IMR-90 (cell line): ENCODE measurements around the gene OSTF1. TPM values are rescaled to one million over a fixed set of nuclear protein-coding genes. Genes with fewer than 3 reads are reported as not detected.

Source experiments
- ATAC-seq: fragments of 200-7000 bp; cut with Tn5 transposase; 2 replicates; pipeline ENCODE4 v1.9.1; 2020; ENCODE audit warnings: low read depth, mild to moderate bottlenecking, moderate library complexity
- BruUV-seq: library from RNA; stranded (reverse); fragments of 400-500 nt; replicated peaks from 2 replicates; lab custom pipeline; 2021; lab: Mats Ljungman, UMichigan
- CTCF ChIA-PET: fragments of 300-600 bp; formaldehyde crosslinking; extraction: SDS; loops from one replicate; lab custom pipeline; 2021; ENCODE audit warnings: antibody characterized with exemption; lab: Yijun Ruan, JAX
- POLR2A ChIA-PET: fragments of 300-600 bp; sonication (Branson Sonifier 250); formaldehyde crosslinking; loops from one replicate; lab custom pipeline; 2022; ENCODE audit warnings: antibody characterized with exemption; ENCODE audit not compliant: unreplicated experiment; lab: Charles Lee
- DNase-seq: peaks from one replicate; pipeline ENCODE4 v3.0.0; 2013
- H2AFZ ChIP-seq: replicated peaks from 2 replicates; pipeline ENCODE3; 2013; ENCODE audit warnings: low read length, mild to moderate bottlenecking; ENCODE audit not compliant: poor library complexity
- H2AK5ac ChIP-seq: 2 replicates; pipeline ENCODE4 v1.6.1; 2013; ENCODE audit warnings: low read depth, low read length, inconsistent platforms
- H2AK9ac ChIP-seq: replicated peaks from 2 replicates; pipeline ENCODE3; 2013; ENCODE audit warnings: mild to moderate bottlenecking, low read depth, low read length, moderate library complexity; ENCODE audit not compliant: poor library complexity
- H2BK120ac ChIP-seq: 2 replicates; pipeline ENCODE4 v1.6.1; 2013; ENCODE audit warnings: low read depth, low read length, inconsistent platforms
- H2BK15ac ChIP-seq: 3 replicates; pipeline ENCODE4 v1.6.1; 2013; ENCODE audit warnings: low read depth, low read length, inconsistent platforms
- H2BK20ac ChIP-seq: 2 replicates; pipeline ENCODE4 v1.6.1; 2013; ENCODE audit warnings: low read depth, mild to moderate bottlenecking, inconsistent platforms, low read length, moderate library complexity
- H2BK5ac ChIP-seq: 2 replicates; pipeline ENCODE4 v1.6.1; 2013; ENCODE audit warnings: mild to moderate bottlenecking, low read depth, low read length, inconsistent platforms; ENCODE audit not compliant: poor library complexity, severe bottlenecking
- H3K14ac ChIP-seq: replicated peaks from 2 replicates; pipeline ENCODE4 v1.6.1; 2013; ENCODE audit warnings: low read depth, low read length, inconsistent platforms
- H3K18ac ChIP-seq: 2 replicates; pipeline ENCODE4 v1.6.1; 2013; ENCODE audit warnings: low read depth, low read length, control low read depth
- H3K23ac ChIP-seq: 2 replicates; pipeline ENCODE4 v1.6.1; 2013; ENCODE audit warnings: low read depth, low read length, inconsistent platforms
- H3K27ac ChIP-seq: 2 replicates; pipeline ENCODE4 v1.5.1; 2013; ENCODE audit warnings: mild to moderate bottlenecking, control low read depth, low read length; ENCODE audit not compliant: insufficient read depth
- H3K27me3 ChIP-seq: 2 replicates; pipeline ENCODE4 v1.6.1; 2013; ENCODE audit warnings: low read length; ENCODE audit not compliant: control insufficient read depth, insufficient read depth
- H3K36me3 ChIP-seq: 2 replicates; pipeline ENCODE4 v1.6.1; 2013; ENCODE audit warnings: low read length, mixed read lengths; ENCODE audit not compliant: control insufficient read depth, insufficient read depth
- H3K4ac ChIP-seq: 2 replicates; pipeline ENCODE4 v1.6.1; 2013; ENCODE audit warnings: low read depth, low read length, inconsistent platforms
- H3K4me1 ChIP-seq: 2 replicates; pipeline ENCODE4 v1.6.1; 2013; ENCODE audit warnings: low read length, mixed read lengths; ENCODE audit not compliant: control insufficient read depth, insufficient read depth
- H3K4me2 ChIP-seq: 2 replicates; pipeline ENCODE4 v1.6.1; 2013; ENCODE audit warnings: low read depth, mild to moderate bottlenecking, control low read depth, low read length, moderate library complexity
- H3K4me3 ChIP-seq: 2 replicates; pipeline ENCODE4 v1.5.1; 2013; ENCODE audit warnings: low read depth, mild to moderate bottlenecking, control low read depth, low read length, moderate library complexity; ENCODE audit not compliant: insufficient read depth
- H3K56ac ChIP-seq: 2 replicates; pipeline ENCODE4 v1.6.1; 2013; ENCODE audit warnings: low read length, inconsistent platforms; ENCODE audit not compliant: insufficient read depth; ENCODE audit errors: extremely low read depth
- H3K79me1 ChIP-seq, 2 experiments: 2 replicates each; pipeline ENCODE4 v1.6.1; 2013; ENCODE audit warnings: low read length in 2 of 2, inconsistent platforms in 1 of 2, low read depth in 1 of 2
- H3K9ac ChIP-seq: 2 replicates; pipeline ENCODE4 v1.6.1; 2013; ENCODE audit warnings: low read depth, low read length, control low read depth
- H3K9me1 ChIP-seq: 2 replicates; pipeline ENCODE4 v1.6.1; 2013; ENCODE audit warnings: low read length, inconsistent platforms; ENCODE audit not compliant: insufficient read depth
- H3K9me3 ChIP-seq: 2 replicates; pipeline ENCODE4 v1.6.1; 2013; ENCODE audit warnings: low read length; ENCODE audit not compliant: control insufficient read depth, insufficient read depth
- H4K20me1 ChIP-seq: 2 replicates; pipeline ENCODE4 v1.6.1; 2013; ENCODE audit warnings: low read length, inconsistent platforms; ENCODE audit not compliant: insufficient read depth
- H4K5ac ChIP-seq: 2 replicates; pipeline ENCODE4 v1.6.1; 2013; ENCODE audit warnings: mild to moderate bottlenecking, low read depth, low read length, control low read depth
- H4K8ac ChIP-seq, 2 experiments: 2 replicates each; pipeline ENCODE4 v1.6.1; 2013; ENCODE audit warnings: low read depth in 2 of 2, low read length in 2 of 2, control low read depth in 1 of 2, inconsistent platforms in 1 of 2
- H4K91ac ChIP-seq: 2 replicates; pipeline ENCODE4 v1.6.1; 2013; ENCODE audit warnings: low read depth, low read length, inconsistent platforms; ENCODE audit not compliant: insufficient read depth
- BHLHE40 ChIP-seq: fragments of 150-350 bp; IDR thresholded peaks from 2 replicates; pipeline ENCODE4 v1.6.1; 2016; ENCODE audit warnings: mild to moderate bottlenecking, low read depth, low read length
- CEBPB ChIP-seq: IDR thresholded peaks from 2 replicates; pipeline ENCODE4 v1.6.1; 2012; ENCODE audit warnings: low read depth, low read length, improper control_type of control experiment
- CHD1 ChIP-seq: IDR thresholded peaks from 2 replicates; pipeline ENCODE4 v1.6.1; 2012; ENCODE audit warnings: low read depth, low read length, improper control_type of control experiment
- CTCF ChIP-seq: conservative IDR thresholded peaks from 2 replicates; pipeline ENCODE4 v1.5.1; 2012; ENCODE audit warnings: mild to moderate bottlenecking, low read depth, low read length, improper control_type of control experiment
- ELK1 ChIP-seq: fragments of 150-350 bp; IDR thresholded peaks from 2 replicates; pipeline ENCODE4 v1.6.1; 2016; ENCODE audit warnings: low read depth, mild to moderate bottlenecking, low read length, moderate library complexity, borderline replicate concordance
- FOS ChIP-seq: fragments of 150-350 bp; IDR thresholded peaks from 2 replicates; pipeline ENCODE4 v1.6.1; 2016; ENCODE audit warnings: low read depth, low read length
- MAFK ChIP-seq: IDR thresholded peaks from 2 replicates; pipeline ENCODE4 v1.6.1; 2012; ENCODE audit warnings: low read depth, low read length, improper control_type of control experiment
- MAZ ChIP-seq: IDR thresholded peaks from 2 replicates; pipeline ENCODE4 v1.6.1; 2012; ENCODE audit warnings: low read depth, mild to moderate bottlenecking, low read length, improper control_type of control experiment, moderate library complexity, borderline replicate concordance
- MXI1 ChIP-seq: IDR thresholded peaks from 2 replicates; pipeline ENCODE4 v1.6.1; 2012; ENCODE audit warnings: low read depth, mild to moderate bottlenecking, low read length, moderate library complexity, borderline replicate concordance
- NFE2L2 ChIP-seq: fragments of 150-350 bp; IDR thresholded peaks from 2 replicates; pipeline ENCODE4 v1.6.1; 2016; ENCODE audit warnings: low read depth, mild to moderate bottlenecking, low read length
- POLR2A ChIP-seq: IDR thresholded peaks from 2 replicates; pipeline ENCODE4 v1.6.1; 2012; ENCODE audit warnings: mild to moderate bottlenecking, low read depth, low read length
- RAD21 ChIP-seq: IDR thresholded peaks from 2 replicates; pipeline ENCODE4 v1.6.1; 2012; ENCODE audit warnings: low read length, improper control_type of control experiment
- RCOR1 ChIP-seq: IDR thresholded peaks from 2 replicates; pipeline ENCODE4 v1.6.1; 2012; ENCODE audit warnings: mild to moderate bottlenecking, low read length, improper control_type of control experiment; ENCODE audit not compliant: insufficient replicate concordance
- RFX5 ChIP-seq: IDR thresholded peaks from 2 replicates; pipeline ENCODE4 v1.8.0; 2012; ENCODE audit warnings: low read depth, mild to moderate bottlenecking, low read length, moderate library complexity
- SMC3 ChIP-seq: fragments of 150-350 bp; IDR thresholded peaks from 2 replicates; pipeline ENCODE4 v1.6.1; 2016; ENCODE audit warnings: low read depth, mild to moderate bottlenecking, antibody characterized with exemption, low read length, moderate library complexity
- USF2 ChIP-seq: fragments of 150-350 bp; IDR thresholded peaks from 2 replicates; pipeline ENCODE4 v1.6.1; 2017; ENCODE audit warnings: mild to moderate bottlenecking, antibody characterized with exemption, low read length, low read depth
- dilution Hi-C: fragments of 300-500 bp; cut with HindIII; formaldehyde crosslinking; loops from one replicate; pipeline ENCODE4 v1.14.3; 2018; ENCODE audit warnings: low sequenced_read_pairs; ENCODE audit not compliant: unreplicated experiment
- in situ Hi-C: fragments of 300-500 bp; cut with MboI; formaldehyde crosslinking; loops from 3 replicates; pipeline ENCODE4 v1.14.3; 2019; ENCODE audit warnings: low sequenced_read_pairs, inconsistent platforms, mixed read lengths
- intact Hi-C: fragments of 100-400 bp; cut with micrococcal nuclease; formaldehyde crosslinking; loops from 2 replicates; pipeline ENCODE4 v1.10.0; 2022
- polyA plus RNA-seq, 3 experiments: library from polyadenylated mRNA; depleted of rRNA; stranded (reverse); fragments of >200 nt; gene quantifications; 2 replicates each; pipeline ENCODE4 v1.2.3, GENCODE V29; 2012; ENCODE audit warnings: low replicate concordance in 1 of 3
- total RNA-seq: library from RNA; depleted of rRNA; stranded (reverse); fragments of >200 nt; gene quantifications from 2 replicates; pipeline ENCODE4 v1.2.3, GENCODE V29; 2012

Gene OSTF1
- total and polyA plus RNA-seq, 2 of the 4 experiments (the other 2 are of a cell fraction): 17.1 to 41.6 TPM

GRCh38 chr9:75051285-75051684 lies 37.0 kb upstream of the OSTF1 start:
- in situ Hi-C loops: no loop called here
- no TSS peak for BruUV-seq
- Histone ChIP-seq H4K5ac (no peak overlapping the region), H3K4me1 (peaks cover 2% of the 10 kb centered on the region; the same call in 1 of the 2 replicates), H2BK120ac (no peak overlapping the region), H3K18ac (no peak overlapping the region), H4K8ac (no peak overlapping the region), H2AFZ (no peak overlapping the region), H2BK15ac (no peak overlapping the region), H3K27ac (no peak overlapping the region), H3K9ac (no peak overlapping the region), H3K4me3 (no peak overlapping the region), H3K79me1 (no peaks in the 10 kb centered on the region), H3K9me3 (peaks cover 7% of the 10 kb centered on the region), H3K23ac (no peak overlapping the region), H3K4me2 (no peak overlapping the region), H2BK5ac (no peak overlapping the region), H3K56ac (no peak overlapping the region), H3K4ac (no peak overlapping the region), H3K9me1 (no peaks in the 10 kb centered on the region), H3K14ac (no peak overlapping the region), H3K36me3 (no peaks in the 10 kb centered on the region), H4K20me1 (no peaks in the 10 kb centered on the region), H4K91ac (no peak overlapping the region), H2AK5ac (no peak overlapping the region), H3K27me3 (no peaks in the 10 kb centered on the region), H2AK9ac (no peak overlapping the region), H2BK20ac (no peak overlapping the region)
- ChIA-PET CTCF (interaction anchor here (0.7 kb wide), 1 partner anchor 1021 kb away, joined by 4 read pairs; no protein-coding TSS in a partner anchor), POLR2A (no interaction called here)
- dilution Hi-C loops: no loop called here
- ATAC-seq (no peak), DNase-seq (no peak)
- intact Hi-C loops: no loop called here
- TF ChIP-seq BHLHE40 (no peak), FOS (no peak), RAD21 (no peak), RCOR1 (no peak), NFE2L2 (no peak), SMC3 (no peak), ELK1 (no peak), CTCF (no peak), MAZ (no peak), POLR2A (no peak), RFX5 (no peak), CEBPB (no peak), MAFK (no peak), CHD1 (no peak), MXI1 (no peak), USF2 (no peak)
